HG03097 (cell line): ENCODE data around the gene MAPK8.

Experiments used
- ATAC-seq: cut with Tn5 transposase; IDR thresholded peaks from one replicate; pipeline ENCODE4 v1.9.1; 2021; ENCODE audit not compliant: unreplicated experiment, low FRiP score

MAPK8 gene

DNA sequence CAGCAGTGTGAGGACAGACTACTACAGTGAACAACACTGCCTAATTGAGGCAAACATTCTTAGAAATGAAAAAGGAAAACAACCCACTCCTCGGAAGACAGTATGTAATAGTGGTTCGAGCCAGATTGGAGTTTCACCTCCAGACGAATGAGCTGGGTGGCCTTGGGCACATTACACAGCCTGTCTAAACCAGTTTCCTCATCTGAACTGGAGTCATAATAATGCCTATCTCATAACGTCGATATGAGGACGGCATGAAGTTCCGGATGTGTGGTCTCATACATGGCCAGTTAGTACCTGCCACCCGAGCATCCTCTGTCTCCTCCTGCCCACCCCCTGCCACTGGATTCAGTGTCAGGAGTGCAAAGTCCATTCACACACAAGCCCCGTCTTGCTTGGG is 16.2 kb upstream of the MAPK8 start:
- ATAC-seq, result no peak

DNA sequence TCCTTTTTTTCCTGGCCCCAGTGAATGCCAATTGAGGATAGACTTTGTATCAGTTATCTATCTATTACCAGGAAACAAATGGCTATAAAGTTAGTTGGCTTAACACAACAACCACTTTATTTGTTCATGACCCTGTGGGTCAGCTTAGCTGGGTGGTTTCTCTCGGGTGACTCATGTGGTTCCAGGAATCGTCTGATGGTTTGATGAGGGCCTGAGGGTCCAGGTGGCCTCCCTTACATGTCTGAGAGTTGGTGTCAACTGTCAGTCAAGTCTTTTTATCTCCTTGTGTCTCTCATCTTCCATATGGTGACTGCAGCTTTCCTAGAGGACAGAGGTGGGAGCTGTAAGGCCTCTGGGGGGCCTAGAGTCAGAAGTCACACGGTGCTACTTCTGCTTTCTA is 15.3 kb upstream of the MAPK8 start:
- no peak for ATAC-seq

DNA sequence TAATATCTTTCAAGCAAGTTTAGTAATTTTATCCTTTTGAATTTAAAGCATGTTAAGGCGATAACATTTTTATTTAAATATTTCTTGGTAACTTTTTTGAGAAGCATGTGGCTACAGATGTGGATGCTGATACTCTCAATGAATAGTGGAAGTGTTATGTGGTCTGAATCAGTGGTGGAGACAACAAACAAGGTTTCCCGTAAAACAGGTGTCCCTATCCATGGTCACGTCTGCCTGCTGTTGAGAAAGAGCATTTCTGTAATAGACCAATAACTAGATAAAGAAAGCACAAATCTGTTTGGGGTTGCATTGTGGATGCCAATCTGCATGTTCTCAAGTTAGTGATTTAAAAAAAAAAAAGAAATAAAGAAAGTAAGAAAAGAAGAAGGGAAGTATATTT is 13.9 kb upstream of the MAPK8 start:
- no peak for ATAC-seq

DNA sequence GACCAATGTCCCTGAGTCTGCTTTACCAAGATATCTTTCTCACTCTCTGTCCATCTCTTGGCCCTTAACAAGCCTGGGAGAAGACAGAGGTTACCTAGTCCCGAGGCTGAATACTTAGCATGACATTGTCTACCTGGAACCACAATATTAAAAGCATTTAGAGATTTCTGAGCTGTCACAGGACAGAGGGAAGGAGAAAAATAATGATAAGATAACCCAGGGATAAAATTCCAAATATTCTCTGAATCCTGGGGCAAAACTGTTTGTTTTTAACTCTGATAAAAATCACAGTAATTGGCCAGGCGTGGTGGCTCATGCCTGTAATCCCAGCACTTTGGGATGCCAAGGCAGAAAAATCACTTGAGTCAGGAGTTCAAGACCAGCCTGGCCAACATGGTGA is 12.0 kb upstream of the MAPK8 start:
- no peak for ATAC-seq

DNA sequence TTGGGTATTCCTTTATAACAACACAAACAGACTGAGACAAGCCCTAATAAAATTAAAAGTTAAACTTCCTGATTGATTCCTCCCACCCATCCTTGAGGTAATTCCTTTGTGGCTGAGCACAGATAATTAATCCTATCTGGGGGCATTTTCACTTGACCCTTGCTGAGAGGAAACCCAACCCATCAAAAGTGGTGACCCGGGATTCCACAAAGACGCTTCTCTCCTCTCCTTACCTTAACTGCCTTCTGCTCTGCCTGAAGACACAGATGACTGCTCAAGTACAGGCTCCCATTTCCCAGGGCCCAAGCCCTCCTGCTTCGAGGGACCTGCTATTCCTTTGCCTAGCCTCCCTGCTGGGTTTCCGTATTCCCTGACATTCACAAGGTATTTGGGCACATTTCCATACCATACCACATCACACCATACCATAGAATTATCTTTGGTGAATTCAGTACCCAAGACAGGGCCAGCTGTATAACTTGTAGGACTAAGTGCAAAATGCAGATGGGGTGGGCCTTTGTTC is 9.8 kb upstream of the MAPK8 start:
- ATAC-seq, result no peak

DNA sequence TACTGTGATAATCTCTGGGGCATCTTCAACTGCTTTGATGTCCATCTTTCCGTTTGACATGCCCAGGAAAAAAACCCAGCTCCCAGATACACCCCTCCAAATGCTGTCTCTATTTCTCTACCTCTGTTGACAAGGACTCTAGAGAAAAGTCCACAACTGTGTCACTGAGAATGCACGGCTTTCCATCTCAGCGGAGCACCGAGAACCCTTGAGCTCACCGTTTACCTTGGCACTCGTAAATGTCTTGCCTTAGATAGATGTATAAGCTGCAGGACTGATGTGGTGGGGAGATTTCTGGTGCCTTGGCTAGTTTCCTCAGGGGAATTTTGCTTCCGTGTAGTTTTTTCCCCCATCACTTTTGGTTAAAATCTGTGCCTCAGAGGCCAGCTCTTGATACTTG is 7.4 kb upstream of the MAPK8 start:
- ATAC-seq, result no peak

DNA sequence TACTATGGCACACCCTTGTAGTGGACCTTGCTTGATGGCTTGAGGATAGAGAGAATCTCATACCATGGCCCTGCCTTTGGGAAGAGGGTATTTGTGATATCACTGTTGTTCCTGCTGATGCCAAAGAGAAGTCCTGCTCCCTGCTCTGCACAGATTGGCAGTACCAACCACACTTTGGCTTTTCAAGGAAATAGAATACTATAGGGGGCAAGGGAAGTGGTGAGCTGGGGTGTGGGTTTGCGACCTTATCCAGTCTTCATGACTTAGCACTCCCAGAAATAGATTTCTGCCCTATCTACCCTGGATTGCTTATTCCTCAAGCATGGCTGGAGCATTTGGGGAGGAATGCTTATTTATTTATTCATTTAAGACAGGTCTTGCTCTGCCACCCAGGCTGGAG is 6.8 kb upstream of the MAPK8 start:
- no peak for ATAC-seq

DNA sequence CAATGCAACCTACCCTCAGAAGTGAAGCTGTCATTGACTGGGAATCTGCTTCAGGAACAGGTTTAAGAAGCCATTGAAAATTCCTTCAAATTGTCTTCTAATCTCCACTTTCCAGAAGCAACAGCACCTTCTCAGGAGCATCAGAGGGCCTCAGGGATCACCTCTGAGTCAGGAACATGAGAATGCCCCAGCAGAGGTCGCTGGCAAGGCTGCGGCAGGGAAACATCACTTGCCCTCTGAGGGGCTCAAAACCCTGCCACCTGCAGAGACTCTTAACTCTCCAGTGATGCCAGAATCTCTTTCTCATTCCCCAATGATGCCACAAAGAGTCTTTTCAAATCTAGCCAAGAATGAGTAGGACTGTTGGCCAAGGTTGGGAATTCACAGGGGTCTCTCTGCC is 5.9 kb upstream of the MAPK8 start:
- no peak for ATAC-seq

DNA sequence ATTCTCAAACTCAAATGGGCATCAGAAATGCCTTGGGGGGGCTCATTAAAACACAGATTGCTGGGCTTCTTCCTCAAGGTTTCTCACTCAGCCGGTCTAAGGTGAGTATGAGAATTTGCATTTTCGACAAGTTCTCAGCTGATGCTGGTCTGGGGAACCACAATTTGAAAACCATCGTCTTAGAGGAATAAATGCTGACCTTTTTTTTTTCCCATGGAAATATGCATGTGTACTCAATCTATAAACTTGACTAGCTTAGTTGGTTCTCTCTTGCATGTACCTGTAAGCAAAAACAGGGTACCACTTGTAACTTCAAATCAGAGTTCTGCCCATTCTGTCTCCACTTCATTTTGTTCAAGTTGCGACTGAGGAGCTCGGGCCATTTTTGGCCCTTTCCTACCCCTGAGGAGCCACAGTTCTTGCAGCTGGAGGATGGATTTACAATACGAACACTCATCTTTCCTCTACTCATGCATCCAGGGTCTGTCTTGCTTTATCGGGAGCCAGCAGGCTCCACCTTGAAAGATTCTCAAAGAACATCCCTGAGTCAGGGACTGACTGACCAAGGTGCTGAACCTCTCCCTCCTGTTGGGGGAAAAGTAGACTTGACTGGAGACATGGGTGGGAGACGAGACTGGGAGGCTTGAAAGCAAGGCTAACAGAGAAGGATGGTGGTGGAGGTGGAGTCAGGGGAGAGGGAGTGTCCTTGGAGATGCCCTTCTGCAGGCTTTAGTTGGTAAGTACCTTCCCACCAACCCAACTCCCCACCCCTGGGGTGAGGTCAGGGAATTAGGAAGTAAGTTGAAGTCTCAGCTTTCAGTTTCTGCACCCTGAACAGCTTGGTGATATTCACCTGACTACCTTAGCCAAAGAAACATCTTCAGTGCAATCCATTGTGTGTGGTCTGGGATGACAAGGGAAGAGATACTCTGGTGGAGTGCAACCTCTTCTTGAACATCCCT is 3.7 kb upstream of the MAPK8 start:
- no peak for ATAC-seq

DNA sequence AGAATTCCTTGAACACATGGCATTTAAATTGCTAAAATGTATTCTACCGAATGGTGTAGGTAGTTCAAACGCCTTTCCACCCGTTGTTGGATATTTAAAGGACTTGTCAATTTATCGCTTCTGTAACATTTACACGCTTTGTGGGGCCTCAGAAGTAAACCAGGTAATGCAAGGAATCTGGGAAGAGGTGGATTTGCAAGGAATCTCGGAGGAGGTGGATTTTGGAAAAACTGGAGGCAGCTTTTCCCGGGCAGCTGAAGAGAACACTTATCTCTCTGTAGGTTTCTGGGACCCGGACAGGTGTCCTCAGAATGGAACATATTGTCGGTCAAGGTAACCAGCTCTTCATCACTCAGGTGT is 592 bp upstream of the MAPK8 start:
- no peak for ATAC-seq

DNA sequence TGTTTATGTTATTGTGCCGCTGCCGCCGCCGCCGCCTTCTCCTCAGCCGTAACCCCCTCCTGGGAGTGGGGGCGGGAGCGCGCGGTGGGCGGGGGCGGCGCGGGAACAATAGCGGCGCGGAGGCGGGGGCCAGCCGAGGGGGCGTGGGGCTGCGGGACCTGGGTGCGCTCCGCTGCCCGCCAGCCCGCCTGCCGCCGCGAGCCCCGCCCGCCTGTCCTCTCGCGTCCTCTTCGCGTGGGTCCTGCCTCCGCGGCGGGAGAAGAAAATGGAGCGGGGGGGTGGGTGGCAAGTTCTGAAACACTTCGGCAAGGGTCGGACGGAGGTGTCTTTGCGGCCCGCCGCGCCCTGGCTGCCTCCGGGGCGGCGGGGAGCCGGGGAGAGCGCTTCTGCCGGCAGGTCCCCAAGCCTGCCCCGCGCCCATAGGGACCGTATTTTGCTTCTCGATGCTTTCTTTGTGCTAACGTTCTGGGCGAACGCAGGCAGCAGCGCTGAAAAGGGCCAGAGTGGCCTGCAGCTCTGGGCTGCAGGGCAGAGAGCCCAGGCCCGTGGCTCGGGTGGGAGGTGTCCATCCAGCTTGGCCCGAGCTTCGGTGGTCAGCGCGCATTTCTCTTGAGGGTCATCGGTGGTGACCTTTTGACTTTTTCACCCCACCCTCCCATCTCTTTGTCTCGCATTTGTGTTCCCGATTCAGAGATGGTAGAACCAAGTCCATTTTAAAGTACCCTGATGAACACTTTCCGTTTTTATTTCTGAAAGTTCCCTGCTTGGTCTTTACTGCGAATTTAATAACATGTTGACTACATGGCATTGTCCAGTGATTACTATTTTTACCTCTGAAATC is 613 bp downstream of the MAPK8 start:
- ATAC-seq, result peak; percentile 33

DNA sequence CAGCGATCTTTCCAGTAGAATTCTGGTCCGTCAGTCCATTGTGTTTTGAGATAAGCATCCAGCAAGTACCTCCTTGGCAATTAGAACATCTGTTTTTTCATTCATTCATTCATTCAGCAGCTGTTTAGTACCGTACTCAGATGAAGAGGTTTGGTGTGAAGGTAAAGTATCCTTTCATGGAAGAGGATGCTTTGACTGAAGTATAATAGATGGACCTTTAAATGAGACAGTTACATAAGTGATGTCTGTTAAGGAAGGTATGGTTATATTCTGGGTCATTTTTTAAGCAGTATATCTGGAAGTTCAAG is 1.2 kb downstream of the MAPK8 start:
- no peak for ATAC-seq

DNA sequence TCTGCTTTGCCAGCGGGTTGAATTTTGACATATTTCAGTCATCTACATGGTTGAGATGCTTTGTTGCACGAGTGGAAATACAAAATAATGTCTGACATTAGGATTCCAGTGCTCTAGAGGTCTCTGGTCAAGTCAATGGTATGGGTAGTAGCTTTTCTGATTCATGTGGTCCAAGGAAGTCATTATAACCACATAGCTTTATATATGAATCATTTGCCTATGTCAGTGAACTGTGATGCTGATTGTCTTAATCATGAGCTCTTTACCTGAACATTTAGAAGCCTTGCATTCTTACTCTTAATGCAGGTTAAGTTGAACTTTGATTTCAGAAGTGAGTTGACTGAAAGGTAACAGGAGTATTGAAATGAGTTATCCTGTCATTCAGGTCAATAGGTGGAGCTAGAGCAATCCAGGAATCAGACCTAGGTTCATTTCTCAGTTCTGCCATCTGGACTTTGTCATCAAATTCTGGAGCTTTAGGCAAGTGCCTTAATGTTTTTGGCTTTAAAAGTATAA is 3.3 kb downstream of the MAPK8 start:
- no peak for ATAC-seq

DNA sequence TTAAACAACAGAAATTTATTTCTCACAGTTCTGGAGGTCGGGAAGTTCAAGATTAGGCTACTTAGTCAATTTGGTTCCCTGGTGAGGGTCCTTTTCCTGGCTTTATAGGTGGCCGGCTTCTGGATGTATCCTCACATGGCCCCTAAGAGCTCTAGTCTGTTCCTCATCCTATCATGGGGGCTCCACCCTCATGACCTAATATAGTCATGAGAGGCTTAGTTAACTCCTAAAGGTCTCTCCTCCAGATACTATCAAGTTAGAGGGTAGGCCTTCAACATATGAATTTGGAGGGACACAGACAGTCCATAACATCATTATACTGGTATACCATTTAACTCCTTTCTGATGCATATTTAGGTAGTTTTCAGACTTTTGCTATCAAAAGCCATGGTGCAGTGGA is 7.6 kb downstream of the MAPK8 start:
- ATAC-seq, result no peak

DNA sequence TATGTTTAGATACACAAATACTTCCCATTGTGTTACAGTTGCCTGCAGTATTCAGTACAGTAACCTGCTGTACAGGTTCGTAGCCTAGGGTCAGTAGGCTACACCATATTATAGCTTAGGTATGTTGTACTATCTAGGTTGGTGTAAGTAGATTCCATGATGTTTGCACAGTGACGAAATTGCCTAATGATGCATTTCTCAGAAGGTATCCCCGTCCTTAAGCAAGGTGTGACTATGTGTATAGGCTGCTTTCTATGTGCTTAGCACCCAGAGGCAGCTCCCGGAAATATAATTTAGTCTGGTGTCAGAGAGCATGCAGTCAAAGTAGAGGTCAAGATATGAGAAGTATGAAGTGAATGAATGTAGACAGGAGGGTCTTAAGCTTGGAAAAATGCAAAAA is 9.8 kb downstream of the MAPK8 start:
- ATAC-seq, result no peak

DNA sequence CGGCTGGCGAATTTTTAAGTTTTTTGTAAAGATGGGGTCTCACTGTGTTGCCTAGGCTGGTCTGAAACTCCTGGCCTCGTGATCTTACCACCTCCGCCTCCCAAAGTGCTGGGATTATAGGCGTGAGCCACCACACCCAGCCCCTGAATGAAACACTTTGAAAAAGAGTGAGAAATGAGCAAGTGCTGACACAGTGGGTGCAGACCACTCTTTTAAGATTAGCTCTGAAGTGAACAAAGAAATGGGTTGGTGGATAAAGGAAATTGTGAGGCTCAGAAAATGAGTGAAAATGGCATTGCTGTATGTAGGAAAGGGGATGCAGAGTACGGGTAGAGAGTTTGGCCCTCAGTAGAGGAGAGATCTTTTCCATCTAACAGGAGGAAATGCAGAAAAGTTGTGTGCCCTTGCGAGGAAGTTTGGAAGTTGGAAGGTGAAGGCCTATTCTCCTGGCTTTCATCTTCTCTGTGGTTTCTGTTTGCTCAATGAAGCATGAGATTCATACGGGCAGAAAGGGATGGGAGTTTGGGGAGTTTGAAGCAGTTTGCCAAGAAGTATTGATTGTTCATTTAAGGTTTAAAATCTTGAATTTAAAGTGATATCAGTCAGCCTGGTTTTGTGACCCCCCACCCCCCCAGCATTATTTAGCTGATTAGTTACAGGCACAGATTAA is 11.0 kb downstream of the MAPK8 start:
- no peak for ATAC-seq

DNA sequence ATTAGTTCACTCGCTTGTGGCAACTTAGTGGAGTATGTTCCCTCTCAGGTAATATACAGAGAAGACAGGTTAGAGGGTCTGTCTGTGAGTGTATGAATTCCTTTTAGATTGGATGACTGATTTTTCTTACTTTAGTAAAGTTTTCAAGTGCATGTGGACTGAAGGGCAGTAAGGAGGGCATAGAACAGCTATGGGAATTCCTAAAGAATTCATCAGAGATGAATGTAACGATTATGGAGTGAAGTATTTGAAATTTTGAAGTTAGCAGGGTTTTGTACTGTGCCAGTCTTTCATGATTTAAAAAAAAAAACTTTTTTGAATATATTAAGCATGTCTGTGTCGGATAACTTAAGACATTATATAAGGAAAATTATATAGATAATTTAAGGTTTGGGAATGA is 15.5 kb downstream of the MAPK8 start:
- no peak for ATAC-seq

DNA sequence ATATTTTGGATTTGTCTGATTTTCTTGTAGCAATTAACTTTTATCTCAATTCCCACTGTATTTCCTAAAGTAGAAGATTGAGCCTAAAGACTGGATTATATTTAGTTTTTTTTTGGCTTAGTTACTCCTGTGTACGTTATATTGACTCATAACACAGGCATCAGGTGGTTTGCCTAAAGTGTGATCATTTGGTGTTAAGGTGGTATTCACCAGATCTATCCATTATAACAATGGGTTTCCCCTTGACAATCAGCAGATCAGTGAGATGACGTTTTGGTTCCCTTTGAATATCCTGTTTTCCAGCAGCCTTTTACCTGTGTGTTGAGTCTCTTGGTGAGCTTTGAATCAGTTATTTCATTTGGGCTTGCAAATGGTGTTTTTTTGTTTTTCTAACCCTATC is 18.1 kb downstream of the MAPK8 start:
- no peak for ATAC-seq

DNA sequence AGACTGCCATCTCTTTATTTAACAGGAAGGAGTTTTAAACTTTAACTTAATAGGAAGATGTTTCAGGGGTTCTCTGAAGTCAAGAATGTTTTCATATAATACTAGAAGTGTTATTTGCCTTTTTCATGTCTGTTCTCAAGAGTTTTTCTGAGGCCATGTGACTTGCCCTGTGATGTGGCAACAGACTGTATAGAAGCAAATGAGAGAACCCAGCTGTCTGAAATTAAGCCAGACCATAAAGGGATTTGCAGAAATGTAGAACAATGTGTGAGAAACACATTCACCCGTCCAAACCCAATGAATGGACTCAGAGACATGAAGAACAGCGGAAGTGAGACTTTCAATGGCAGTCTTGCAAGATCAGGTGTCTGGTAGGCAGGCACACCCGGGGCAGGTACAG is 23.8 kb downstream of the MAPK8 start:
- ATAC-seq, result no peak

DNA sequence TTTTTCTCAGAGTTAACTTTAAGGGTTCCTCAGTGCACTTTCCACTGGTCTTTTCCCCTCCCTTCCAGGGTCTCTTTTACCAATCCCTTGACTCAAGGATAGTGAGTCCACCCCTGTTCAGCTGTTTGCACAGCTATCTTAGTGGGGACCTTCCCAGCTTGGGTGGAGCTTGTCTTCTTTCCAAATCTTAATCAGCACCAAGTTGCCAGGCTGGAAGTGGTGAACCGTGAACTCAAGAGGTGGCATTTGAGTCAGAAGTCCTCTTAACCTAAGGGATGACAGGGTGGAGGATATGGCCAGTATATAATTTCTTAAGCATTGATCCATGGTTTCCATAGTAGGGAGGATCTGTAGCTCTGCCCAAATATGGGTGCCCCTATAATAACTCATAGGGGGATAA is 25.0 kb downstream of the MAPK8 start:
- ATAC-seq, result no peak
